H1 (cell line): ENCODE results near the gene ZNF366. TPM values are rescaled to one million over a fixed set of nuclear protein-coding genes. Genes with fewer than 3 reads are reported as not detected.

Source experiments
- KDM5A ChIP-seq: fragments of 200-600 bp; IDR thresholded peaks from 2 replicates; pipeline ENCODE4 v1.7.1; 2012; ENCODE audit warnings: mild to moderate bottlenecking, low read length, inconsistent platforms, mixed read lengths
- RBBP5 ChIP-seq: IDR thresholded peaks from 2 replicates; pipeline ENCODE4 v1.7.1; 2012; ENCODE audit warnings: low read depth, mild to moderate bottlenecking, inconsistent platforms, low read length, moderate library complexity, borderline replicate concordance
- SP4 ChIP-seq: IDR thresholded peaks from 2 replicates; pipeline ENCODE4 v1.6.1; 2012; ENCODE audit warnings: low read length, inconsistent platforms
- polyA plus RNA-seq, 7 experiments: library from polyadenylated mRNA; depleted of rRNA in 3 of 7; stranded (reverse) in 5 of 7; unstranded in 2 of 7; fragments of >200 nt in 5 of 7; fragments of 200-250 nt in 2 of 7; gene quantifications; 1 replicate in 5 of 7; 2 replicates in 1 of 7; 4 replicates in 1 of 7; pipeline versions ENCODE4 v1.2.1 to v1.2.3, GENCODE V29; 2011 to 2013; ENCODE audit warnings: missing spikeins in 2 of 7, mixed read lengths in 2 of 7
- total RNA-seq: library from RNA; stranded (reverse); fragmentation: NEBNext Ultra II Directional; extraction: Animal tissue kit (Norgen Biotek cat#: 25700); gene quantifications from 2 replicates; pipeline ENCODE4 v1.2.1, GENCODE V29; 2021
- TF ChIP-seq, protein P1 (sequence below), 3 experiments: IDR thresholded peaks; 1 replicate in 2 of 3; 2 replicates in 1 of 3; pipeline versions ENCODE4 v1.5.1 to v1.6.1; 2011; ENCODE audit warnings: low read length in 3 of 3, mild to moderate bottlenecking in 3 of 3, inconsistent platforms in 2 of 3, low read depth in 1 of 3, moderate library complexity in 1 of 3; ENCODE audit not compliant: insufficient read depth in 1 of 3; ENCODE audit errors: control extremely low read depth in 1 of 3

ZNF366 gene
- total and polyA plus RNA-seq, 2 of the 8 experiments (the other 6 are each of a cell fraction or from before 2014, with no cell fraction given): not detected

DNA sequence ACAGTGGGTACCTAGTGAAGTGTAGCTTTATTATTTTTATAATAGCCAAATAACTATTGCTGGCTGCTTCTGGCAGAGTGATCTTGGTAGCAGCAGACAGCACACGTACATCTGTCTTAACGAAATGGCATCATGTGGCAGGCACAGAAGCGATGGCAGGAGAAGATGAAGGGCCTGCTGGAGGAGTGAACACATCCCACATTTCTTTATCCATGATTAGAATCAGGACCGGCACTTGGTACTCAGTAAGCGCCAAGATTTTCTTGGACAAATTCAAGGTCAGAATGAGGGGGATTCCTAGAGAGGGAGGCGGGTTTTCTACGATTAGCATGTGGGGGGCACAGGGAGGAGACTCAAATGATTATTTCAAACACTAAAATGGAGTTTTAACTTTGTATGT lies 23.0 kb upstream of the ZNF366 start (continued):
- TF ChIP-seq, protein P1, sequence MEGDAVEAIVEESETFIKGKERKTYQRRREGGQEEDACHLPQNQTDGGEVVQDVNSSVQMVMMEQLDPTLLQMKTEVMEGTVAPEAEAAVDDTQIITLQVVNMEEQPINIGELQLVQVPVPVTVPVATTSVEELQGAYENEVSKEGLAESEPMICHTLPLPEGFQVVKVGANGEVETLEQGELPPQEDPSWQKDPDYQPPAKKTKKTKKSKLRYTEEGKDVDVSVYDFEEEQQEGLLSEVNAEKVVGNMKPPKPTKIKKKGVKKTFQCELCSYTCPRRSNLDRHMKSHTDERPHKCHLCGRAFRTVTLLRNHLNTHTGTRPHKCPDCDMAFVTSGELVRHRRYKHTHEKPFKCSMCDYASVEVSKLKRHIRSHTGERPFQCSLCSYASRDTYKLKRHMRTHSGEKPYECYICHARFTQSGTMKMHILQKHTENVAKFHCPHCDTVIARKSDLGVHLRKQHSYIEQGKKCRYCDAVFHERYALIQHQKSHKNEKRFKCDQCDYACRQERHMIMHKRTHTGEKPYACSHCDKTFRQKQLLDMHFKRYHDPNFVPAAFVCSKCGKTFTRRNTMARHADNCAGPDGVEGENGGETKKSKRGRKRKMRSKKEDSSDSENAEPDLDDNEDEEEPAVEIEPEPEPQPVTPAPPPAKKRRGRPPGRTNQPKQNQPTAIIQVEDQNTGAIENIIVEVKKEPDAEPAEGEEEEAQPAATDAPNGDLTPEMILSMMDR (IDR thresholded peaks at IDR 0.05; ENCODE audit: control extremely low read depth in 1 of 3, insufficient read depth in 1 of 3, low read depth in 1 of 3, low read length in 3 of 3): no peak
- no peak for TF ChIP-seq RBBP5
- TF ChIP-seq KDM5A: no peak
- TF ChIP-seq SP4: no peak
